Dedifferentiated amniotic fluid mesenchymal stem cell (primary cell): Measurements from ENCODE around the gene MPZL2.
"Not testable (repeated sequence)": the region's sequence is repeated elsewhere in the genome, so short reads cannot be mapped to it uniquely, and the experiment has no call there.

Source experiments
- DNase-seq: peaks from one replicate; pipeline ENCODE4 v3.0.0-alpha.2; 2016; ENCODE audit errors: extremely low spot score

The MPZL2 gene

GRCh38 chr11:118263695-118264568, at the start of gene MPZL2:
TSS of gene MPZL2 (minus strand) at chr11:118264297. CDS start at chr11:118264153, 144 bp downstream.
- no peak for DNase-seq

- DNase-seq = no peak
These were observed 49.1 kb upstream of the MPZL2 start for GRCh38 chr11:118313242-118313641.

GRCh38 chr11:118312328-118312727, 48.2 kb upstream of the MPZL2 start:
- DNase-seq = no peak

- DNase-seq = no peak
These were observed 47.4 kb upstream of the MPZL2 start for GRCh38 chr11:118311518-118311917.

- DNase-seq = no peak
These were observed 46.8 kb upstream of the MPZL2 start for GRCh38 chr11:118310781-118311485.

- no peak for DNase-seq
These were observed 46.2 kb upstream of the MPZL2 start for GRCh38 chr11:118310271-118310670.

GRCh38 chr11:118308995-118309528, 45.0 kb upstream of the MPZL2 start:
- not testable (repeated sequence) for DNase-seq

- DNase-seq = no peak
These were observed 42.5 kb upstream of the MPZL2 start for GRCh38 chr11:118306556-118306955.

- no peak for DNase-seq
These were observed 41.6 kb upstream of the MPZL2 start for GRCh38 chr11:118305726-118306125.

GRCh38 chr11:118304568-118305248, 40.6 kb upstream of the MPZL2 start, which contains the start of gene CD3E:
TSS of gene CD3E (plus strand) at chr11:118304730. CDS start at chr11:118304953, 223 bp downstream.
- DNase-seq = no peak

GRCh38 chr11:118304227-118304567, 40.1 kb upstream of the MPZL2 start:
- DNase-seq = no peak

GRCh38 chr11:118301600-118302195, 37.6 kb upstream of the MPZL2 start:
- no peak for DNase-seq

- no peak for DNase-seq
These were observed 31.8 kb upstream of the MPZL2 start for GRCh38 chr11:118295815-118296454.

- no peak for DNase-seq
These were observed 31.1 kb upstream of the MPZL2 start for GRCh38 chr11:118295199-118295598.

- DNase-seq = no peak
These were observed 30.0 kb upstream of the MPZL2 start for GRCh38 chr11:118294053-118294452.

GRCh38 chr11:118291477-118292135, 27.5 kb upstream of the MPZL2 start:
- no peak for DNase-seq

GRCh38 chr11:118290923-118291322, 26.8 kb upstream of the MPZL2 start:
- DNase-seq = no peak

GRCh38 chr11:118289401-118289800, 25.3 kb upstream of the MPZL2 start:
- DNase-seq = no peak

GRCh38 chr11:118287006-118287405, 22.9 kb upstream of the MPZL2 start:
- DNase-seq = no peak

GRCh38 chr11:118286545-118286944, 22.4 kb upstream of the MPZL2 start:
- DNase-seq = no peak
